A673 (cell line): Measurements from ENCODE around the gene SLAMF7. TPM values are rescaled to one million over a fixed set of nuclear protein-coding genes. Genes with fewer than 3 reads are reported as not detected.

Source experiments
- BruUV-seq: library from RNA; stranded (reverse); fragments of 400-500 nt; replicated peaks from 2 replicates; lab custom pipeline; 2021; lab: Mats Ljungman, UMichigan
- CTCF ChIA-PET: fragments of 300-600 bp; sonication (Branson Sonifier 250); formaldehyde crosslinking; loops from one replicate; lab custom pipeline; 2022; ENCODE audit warnings: antibody characterized with exemption; lab: Charles Lee
- POLR2A ChIA-PET: fragments of 300-600 bp; sonication (Branson Sonifier 250); formaldehyde crosslinking; loops from one replicate; lab custom pipeline; 2022; ENCODE audit warnings: antibody characterized with exemption; ENCODE audit not compliant: low non-redundant PET; lab: Charles Lee
- DNase-seq: peaks from one replicate; pipeline ENCODE4 v3.0.0-alpha.2; 2015; ENCODE audit warnings: low spot score
- H3K27ac ChIP-seq: fragments of 200-600 bp; sonication (generic); 2 replicates; pipeline ENCODE4 v1.5.1; 2016; ENCODE audit warnings: mixed run types, low read depth, mild to moderate bottlenecking, mixed read lengths, antibody characterized with exemption, low read length; ENCODE audit not compliant: poor library complexity, severe bottlenecking
- H3K27me3 ChIP-seq: fragments of 200-600 bp; sonication (generic); replicated peaks from 2 replicates; pipeline ENCODE4 v1.6.1; 2017; ENCODE audit warnings: mixed run types, low read depth, mild to moderate bottlenecking, mixed read lengths, antibody characterized with exemption, low read length; ENCODE audit not compliant: insufficient read depth, poor library complexity
- H3K36me3 ChIP-seq: fragments of 200-600 bp; sonication (generic); 2 replicates; pipeline ENCODE4 v1.6.1; 2016; ENCODE audit warnings: mixed run types, mild to moderate bottlenecking, mixed read lengths, antibody characterized with exemption, low read length; ENCODE audit not compliant: insufficient read depth, poor library complexity, severe bottlenecking
- H3K4me1 ChIP-seq: fragments of 200-600 bp; sonication (generic); 2 replicates; pipeline ENCODE4 v1.6.1; 2017; ENCODE audit warnings: mixed run types, mild to moderate bottlenecking, mixed read lengths, antibody characterized with exemption, low read length; ENCODE audit not compliant: insufficient read depth, poor library complexity, severe bottlenecking
- H3K4me3 ChIP-seq: fragments of 200-600 bp; sonication (generic); 2 replicates; pipeline ENCODE4 v1.5.1; 2016; ENCODE audit warnings: low read depth, mixed run types, mild to moderate bottlenecking, mixed read lengths, low read length; ENCODE audit not compliant: poor library complexity, severe bottlenecking
- H3K9me3 ChIP-seq: fragments of 200-600 bp; sonication (generic); 2 replicates; pipeline ENCODE4 v1.6.1; 2016; ENCODE audit warnings: mixed run types, low read depth, mild to moderate bottlenecking, mixed read lengths, antibody characterized with exemption, low read length; ENCODE audit not compliant: poor library complexity, severe bottlenecking
- CTCF ChIP-seq: fragments of 300-800, 200-600 bp; sonication (generic); conservative IDR thresholded peaks from 2 replicates; pipeline ENCODE4 v1.5.1; 2017; ENCODE audit warnings: low read depth, mild to moderate bottlenecking, antibody characterized with exemption, low read length, moderate library complexity, mixed read lengths
- EZH2 ChIP-seq: fragments of 200-600 bp; sonication (generic); IDR thresholded peaks from 2 replicates; pipeline ENCODE4 v1.6.1; 2017; ENCODE audit warnings: borderline replicate concordance, low read depth, mild to moderate bottlenecking, mixed read lengths, antibody characterized with exemption, low read length; ENCODE audit not compliant: poor library complexity, severe bottlenecking
- intact Hi-C: fragments of 100-400 bp; cut with micrococcal nuclease; formaldehyde crosslinking; loops from one replicate; pipeline ENCODE4 v1.10.0; 2022; ENCODE audit not compliant: unreplicated experiment
- total RNA-seq: library from RNA; stranded (reverse); gene quantifications from 2 replicates; pipeline ENCODE4 v1.2.3, GENCODE V29; 2021

Gene SLAMF7
- total RNA-seq, 1 experiment from 2014 or later = not detected

- no peak for TF ChIP-seq CTCF
- no peak for TF ChIP-seq EZH2
- Histone ChIP-seq H3K27ac (no peak overlapping the region), H3K4me3 (no peak overlapping the region), H3K36me3 (no peaks in the 10 kb centered on the region), H3K4me1 (no peaks in the 10 kb centered on the region), H3K27me3 (no peaks in the 10 kb centered on the region), H3K9me3 (no peaks in the 10 kb centered on the region)
- ChIA-PET CTCF (interaction anchor here (0.6 kb wide), 1 partner anchor 274 kb away, joined by 3 read pairs; no protein-coding TSS in a partner anchor), POLR2A (no interaction called here)
- no peak for DNase-seq
- intact Hi-C loops = loop anchor here (10.0 kb wide), 1 partner anchor 372 kb away; the partner anchor contains the start of gene KLHDC9
- BruUV-seq = no TSS peak
Observed at GRCh38 chr1:160722726-160723125, 16.3 kb upstream of the SLAMF7 start.

GRCh38 chr1:160723332-160723731 lies 15.7 kb upstream of the SLAMF7 start:
- DNase-seq = no peak
- Histone ChIP-seq H3K9me3 (no peaks in the 10 kb centered on the region), H3K4me3 (no peak overlapping the region), H3K27ac (no peak overlapping the region), H3K4me1 (no peaks in the 10 kb centered on the region), H3K36me3 (no peaks in the 10 kb centered on the region), H3K27me3 (no peaks in the 10 kb centered on the region)
- no TSS peak for BruUV-seq
- intact Hi-C loops = loop anchor here (10.0 kb wide), 1 partner anchor 371 kb away; the partner anchor contains the start of gene KLHDC9
- CTCF ChIA-PET = interaction anchor here (0.6 kb wide), 1 partner anchor 274 kb away, joined by 3 read pairs; no protein-coding TSS in a partner anchor
- TF ChIP-seq CTCF (no peak), EZH2 (no peak)
- POLR2A ChIA-PET = no interaction called here

- Histone ChIP-seq H3K4me3 (no peak overlapping the region), H3K36me3 (no peaks in the 10 kb centered on the region), H3K27me3 (no peaks in the 10 kb centered on the region), H3K27ac (no peak overlapping the region), H3K4me1 (no peaks in the 10 kb centered on the region), H3K9me3 (no peaks in the 10 kb centered on the region)
- ChIA-PET CTCF (interaction anchor here (0.6 kb wide), 1 partner anchor 246 kb away, joined by 4 read pairs; no protein-coding TSS in a partner anchor), POLR2A (no interaction called here)
- intact Hi-C loops = loop anchor here (5.0 to 10.0 kb wide), 5 partner anchors 103 to 418 kb away; partner anchors contain the start of genes ITLN2 and KLHDC9
- DNase-seq = no peak
- TF ChIP-seq CTCF (no peak), EZH2 (no peak)
- no TSS peak for BruUV-seq
Observed at GRCh38 chr1:160724465-160725242, 14.4 kb upstream of the SLAMF7 start.
